HG02938 (cell line): ENCODE results near the gene FGFBP1.
A peak's percentile ranks its signal among the peaks of the same experiment; 100 is the strongest.

Source experiments
- ATAC-seq: cut with Tn5 transposase; IDR thresholded peaks from one replicate; pipeline ENCODE4 v1.9.1; 2021; ENCODE audit warnings: mild to moderate bottlenecking, moderate library complexity; ENCODE audit not compliant: unreplicated experiment

Gene FGFBP1

GRCh38 chr4:15938640-15939039, at the start of gene FGFBP1:
Gene FGFBP1 (minus strand): TSS chr4:15938740. CDS start chr4:15936632, 2,108 bp downstream.
- no peak for ATAC-seq

GRCh38 chr4:15988222-15988621, 49.7 kb upstream of the FGFBP1 start:
- no peak for ATAC-seq

- ATAC-seq: no peak
These were observed 48.4 kb upstream of the FGFBP1 start for GRCh38 chr4:15986907-15987306.

GRCh38 chr4:15983610-15984009, 45.1 kb upstream of the FGFBP1 start:
- no peak for ATAC-seq

GRCh38 chr4:15982842-15983524, 44.4 kb upstream of the FGFBP1 start:
- no peak for ATAC-seq

GRCh38 chr4:15976456-15977447, 38.2 kb upstream of the FGFBP1 start:
- ATAC-seq: no peak

- no peak for ATAC-seq
These were observed 32.7 kb upstream of the FGFBP1 start for GRCh38 chr4:15971068-15971801.

GRCh38 chr4:15968551-15969300, 30.2 kb upstream of the FGFBP1 start:
- no peak for ATAC-seq

- no peak for ATAC-seq
These were observed 26.8 kb upstream of the FGFBP1 start for GRCh38 chr4:15965325-15965724.

- no peak for ATAC-seq
These were observed 25.6 kb upstream of the FGFBP1 start for GRCh38 chr4:15964159-15964558.

GRCh38 chr4:15963576-15963975, 25.0 kb upstream of the FGFBP1 start:
- peak; percentile 88 for ATAC-seq

GRCh38 chr4:15963001-15963451, 24.5 kb upstream of the FGFBP1 start, which contains the start of gene FGFBP2:
Gene FGFBP2 (minus strand): TSS chr4:15963175. CDS start chr4:15963129, 46 bp downstream.
- ATAC-seq: no peak

- ATAC-seq: no peak
These were observed 23.4 kb upstream of the FGFBP1 start for GRCh38 chr4:15961781-15962510.

GRCh38 chr4:15958562-15958961, 20.0 kb upstream of the FGFBP1 start:
- ATAC-seq: no peak

- ATAC-seq: peak; percentile 86
These were observed 17.8 kb upstream of the FGFBP1 start for GRCh38 chr4:15956179-15956850.

- no peak for ATAC-seq
These were observed 17.1 kb upstream of the FGFBP1 start for GRCh38 chr4:15955670-15956069.

GRCh38 chr4:15953625-15954024, 15.1 kb upstream of the FGFBP1 start:
- ATAC-seq: no peak

GRCh38 chr4:15951781-15952180, 13.2 kb upstream of the FGFBP1 start:
- no peak for ATAC-seq

- no peak for ATAC-seq
These were observed 10.3 kb upstream of the FGFBP1 start for GRCh38 chr4:15948826-15949225.
